HG03175 (cell line): ENCODE data around the gene USP3.
"Not testable (repeated sequence)": the region's sequence is repeated elsewhere in the genome, so short reads cannot be mapped to it uniquely, and the experiment has no call there.

Source experiments
- ATAC-seq: cut with Tn5 transposase; IDR thresholded peaks from one replicate; pipeline ENCODE4 v1.9.1; 2021; ENCODE audit warnings: mild to moderate bottlenecking, moderate library complexity; ENCODE audit not compliant: unreplicated experiment

USP3 gene

GRCh38 chr15:63475707-63476106 lies 28.7 kb upstream of the USP3 start:
- ATAC-seq, result no peak

GRCh38 chr15:63476229-63476632 lies 28.2 kb upstream of the USP3 start:
- no peak for ATAC-seq

DNA sequence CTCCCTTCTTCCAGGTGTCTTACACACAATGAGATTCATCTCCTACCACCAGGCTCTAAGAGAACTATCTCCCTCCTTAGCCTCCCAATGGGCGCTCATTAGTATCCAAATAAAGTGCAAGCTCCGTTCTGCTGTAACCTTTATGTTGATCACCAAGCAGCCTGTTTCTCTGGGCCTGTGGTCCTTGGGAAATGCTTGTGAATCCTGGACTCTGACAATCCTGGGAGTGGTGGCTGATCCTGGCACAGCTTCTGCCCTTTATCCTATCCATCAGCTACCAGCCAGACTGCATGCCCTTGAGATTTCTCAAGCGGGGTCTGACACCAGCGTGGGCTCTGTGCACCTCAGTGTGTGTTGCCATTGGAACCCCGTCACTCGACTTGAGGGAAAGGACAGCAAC lies 26.1 kb upstream of the USP3 start:
- ATAC-seq, result no peak

DNA sequence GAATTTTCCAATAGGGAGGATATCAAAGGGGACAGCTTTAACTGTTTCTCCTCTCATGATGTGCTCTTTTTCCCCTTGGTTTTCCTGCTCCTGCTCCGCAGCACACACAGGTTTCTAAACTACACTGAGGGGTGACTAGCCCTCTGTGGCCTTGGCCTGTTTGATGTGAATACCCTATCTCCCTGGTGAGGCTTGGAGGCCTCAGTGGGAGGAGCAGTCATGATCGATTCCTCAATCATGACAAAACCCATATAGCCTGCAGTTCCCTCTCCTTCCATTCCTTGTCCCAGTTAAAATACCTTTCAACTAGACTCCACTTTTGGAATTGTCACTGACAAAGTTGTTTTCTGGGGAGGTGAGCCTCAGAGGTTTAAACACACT lies 24.0 kb upstream of the USP3 start:
- no peak for ATAC-seq

DNA sequence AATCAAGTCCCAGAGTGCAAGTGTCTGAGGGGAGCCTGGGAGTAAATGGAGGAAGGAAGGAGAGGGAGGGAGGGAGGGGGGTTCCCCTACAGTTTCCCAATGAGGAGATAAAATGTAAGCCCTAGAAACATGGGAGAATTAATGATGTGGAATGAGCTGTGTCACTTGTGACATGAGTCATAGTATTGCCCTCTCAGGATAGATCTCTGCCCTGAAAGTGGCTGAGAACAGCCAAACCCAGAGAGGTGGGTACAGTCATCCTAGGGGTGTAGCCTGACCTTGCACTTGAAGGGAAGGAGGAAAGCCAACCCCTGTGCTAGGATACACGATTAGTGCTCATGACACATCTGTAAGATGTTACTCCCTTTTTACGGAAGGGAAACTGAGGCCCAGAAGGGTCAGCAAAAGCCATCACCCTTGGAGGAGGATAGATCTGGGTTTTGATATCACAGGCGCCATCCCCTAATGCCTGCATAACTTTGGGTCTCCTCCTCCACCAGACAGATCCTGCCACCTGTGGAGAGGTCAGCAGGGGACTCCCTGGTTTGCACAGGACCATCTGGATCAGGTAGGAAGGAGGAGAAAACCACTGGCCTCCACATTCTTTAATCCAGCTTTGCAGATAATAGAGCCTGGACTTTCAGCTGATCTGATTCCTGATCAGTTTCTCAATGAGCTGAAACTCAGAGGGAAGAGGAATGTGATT lies 23.1 kb upstream of the USP3 start:
- ATAC-seq, result no peak

DNA sequence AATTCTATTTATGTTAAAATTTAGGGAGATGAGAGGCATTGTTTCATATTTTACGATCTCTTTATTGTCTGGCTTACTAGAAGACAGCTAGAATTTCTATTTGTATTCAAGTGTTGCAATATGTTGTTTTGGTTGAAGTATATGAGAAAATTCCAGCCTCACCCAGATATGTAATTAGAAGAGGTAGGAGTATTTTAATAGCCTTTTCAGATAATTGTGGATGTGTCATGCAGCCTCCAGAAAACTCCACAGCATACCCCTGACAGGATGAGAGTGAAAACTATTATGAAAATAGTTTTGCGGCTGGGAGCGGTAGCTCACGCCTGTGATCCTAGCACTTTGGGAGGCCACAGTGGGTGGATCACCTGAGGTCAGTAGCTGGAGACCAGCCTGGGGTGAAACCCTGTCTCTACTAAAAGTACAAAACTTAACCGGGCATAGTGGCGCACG lies 21.5 kb upstream of the USP3 start:
- ATAC-seq, result no peak

DNA sequence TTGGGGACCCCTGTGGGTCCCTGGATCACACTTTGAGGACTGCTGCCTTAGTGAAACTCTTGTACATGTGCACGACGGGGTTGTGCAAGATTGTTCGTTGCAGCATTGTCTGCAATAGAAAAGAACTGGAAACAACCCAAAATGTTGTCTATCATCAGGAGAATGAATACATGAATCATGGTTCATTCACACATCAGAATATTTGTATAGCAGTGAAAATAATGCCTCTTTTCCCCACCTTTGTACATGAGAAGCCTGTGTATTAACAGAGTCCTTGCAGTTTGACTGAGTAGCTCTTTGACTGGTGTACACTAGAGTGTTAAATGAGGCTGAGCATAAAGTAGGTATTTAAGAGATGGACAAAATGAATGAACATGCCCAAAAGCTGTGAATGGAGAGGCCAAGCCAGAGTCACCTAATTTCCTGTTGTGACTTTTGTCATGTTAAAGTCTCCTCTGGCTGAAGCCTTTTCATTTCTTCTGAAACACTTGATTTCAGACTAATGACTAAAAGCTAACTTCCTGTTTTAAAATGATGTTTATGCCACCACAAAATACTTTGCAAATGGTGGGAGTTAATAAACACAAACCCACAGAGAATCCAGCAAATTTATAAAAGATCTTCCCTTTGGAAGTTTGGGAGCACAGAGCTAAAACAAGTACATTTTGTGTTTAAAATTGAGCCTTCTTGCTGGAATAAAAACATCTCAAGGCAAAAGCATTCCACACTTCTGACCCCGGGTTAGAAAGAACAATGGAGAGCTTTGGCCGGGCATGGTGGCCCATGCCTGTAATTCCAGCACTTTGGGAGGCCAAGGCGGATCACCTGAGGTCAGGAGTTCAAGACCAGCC lies 20.6 kb upstream of the USP3 start:
- no peak for ATAC-seq

DNA sequence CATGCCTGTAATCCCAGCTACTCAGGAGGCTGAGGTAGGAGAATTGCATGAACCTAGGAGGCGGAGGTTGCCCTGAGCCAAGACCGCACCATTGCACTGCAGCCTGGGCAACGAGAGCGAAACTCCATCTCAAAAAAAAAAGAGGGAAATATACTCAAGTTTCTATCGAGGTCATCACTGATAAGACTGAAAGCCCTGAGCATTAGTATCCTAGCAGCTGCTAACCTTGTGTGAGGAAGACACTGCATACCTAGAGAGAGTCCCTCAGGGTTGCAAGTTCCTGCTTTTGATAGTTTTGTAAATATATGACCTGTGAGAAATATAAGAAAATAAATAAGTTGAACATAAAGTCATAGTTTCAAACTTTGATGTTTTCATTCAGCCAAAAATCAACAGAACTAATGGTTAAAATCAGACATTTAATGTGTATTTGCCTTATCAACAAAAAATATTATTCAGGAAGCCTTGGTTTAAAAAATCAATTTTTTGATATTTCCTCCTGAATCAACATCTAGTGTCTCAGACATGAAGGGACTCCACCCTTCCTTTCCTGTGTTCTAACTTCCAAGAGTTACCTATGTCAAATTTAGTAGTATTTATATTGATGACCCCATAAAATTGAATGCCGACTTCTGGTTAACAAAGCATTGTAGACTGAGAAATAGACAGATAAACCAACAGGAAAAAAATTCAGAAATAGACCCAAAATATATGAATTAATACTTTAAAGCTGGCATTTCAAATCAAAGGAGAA lies 19.8 kb upstream of the USP3 start:
- no peak for ATAC-seq

GRCh38 chr15:63487076-63487757 lies 17.2 kb upstream of the USP3 start:
- no peak for ATAC-seq

DNA sequence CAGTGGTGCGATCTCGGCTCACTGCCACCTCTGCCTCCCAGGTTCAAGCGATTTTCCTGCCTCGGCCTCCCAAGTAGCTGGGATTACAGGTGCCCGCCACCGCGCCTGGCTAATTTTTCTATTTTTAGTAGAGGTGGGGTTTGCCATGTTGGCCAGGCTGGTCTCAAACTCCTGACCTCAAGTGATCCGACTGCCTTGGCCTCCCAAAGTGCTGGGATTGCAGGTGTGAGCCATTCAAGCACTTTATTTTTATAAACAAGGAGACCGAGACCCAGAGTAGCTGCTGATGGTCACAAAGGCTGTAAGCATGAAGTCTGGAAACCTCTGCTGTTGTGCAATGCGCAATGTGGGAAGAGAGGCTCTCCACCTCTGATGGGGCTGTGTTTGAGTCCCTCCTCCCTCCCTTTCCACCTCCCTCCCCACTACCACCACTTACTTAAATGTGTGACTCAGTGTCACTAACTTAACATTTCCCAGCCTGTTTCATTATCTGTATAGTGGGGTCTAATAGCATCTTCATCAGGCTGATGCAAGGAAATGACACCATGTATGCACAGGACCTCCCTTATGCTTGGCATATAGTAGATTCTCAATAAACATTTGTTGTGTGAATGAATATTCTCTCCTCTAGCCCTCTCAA lies 16.5 kb upstream of the USP3 start:
- not testable (repeated sequence) for ATAC-seq

DNA sequence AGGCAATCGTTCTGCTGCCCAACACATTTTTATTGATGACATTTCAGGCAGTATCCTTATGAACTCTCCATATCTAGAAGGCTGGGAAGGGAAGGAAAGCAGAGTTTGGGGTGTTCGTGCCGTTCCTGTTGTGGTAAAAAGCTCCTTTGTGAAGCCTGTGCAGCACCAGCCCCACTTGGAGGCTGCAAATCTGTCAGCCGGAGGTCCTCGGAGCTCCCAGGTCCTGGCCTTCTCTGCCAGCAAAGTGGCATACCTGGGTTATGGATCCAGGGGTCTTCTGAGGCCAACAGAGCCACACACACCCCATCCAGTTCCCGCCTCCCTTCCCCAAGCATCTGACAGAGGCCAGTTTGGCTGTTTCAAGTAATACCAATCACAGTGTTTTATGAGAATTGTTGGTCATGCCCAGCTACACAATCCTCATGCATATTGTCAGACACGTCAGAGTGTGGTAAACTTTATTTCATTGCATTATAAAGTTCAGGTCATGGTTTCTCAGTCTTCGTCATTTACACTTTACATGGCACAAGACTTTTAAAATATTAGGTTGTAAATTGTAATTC lies 15.9 kb upstream of the USP3 start:
- ATAC-seq, result no peak

GRCh38 chr15:63489352-63489751 lies 15.0 kb upstream of the USP3 start:
- no peak for ATAC-seq

GRCh38 chr15:63490345-63491034 lies 13.9 kb upstream of the USP3 start:
- no peak for ATAC-seq

GRCh38 chr15:63491116-63491827 lies 13.1 kb upstream of the USP3 start:
- no peak for ATAC-seq

DNA sequence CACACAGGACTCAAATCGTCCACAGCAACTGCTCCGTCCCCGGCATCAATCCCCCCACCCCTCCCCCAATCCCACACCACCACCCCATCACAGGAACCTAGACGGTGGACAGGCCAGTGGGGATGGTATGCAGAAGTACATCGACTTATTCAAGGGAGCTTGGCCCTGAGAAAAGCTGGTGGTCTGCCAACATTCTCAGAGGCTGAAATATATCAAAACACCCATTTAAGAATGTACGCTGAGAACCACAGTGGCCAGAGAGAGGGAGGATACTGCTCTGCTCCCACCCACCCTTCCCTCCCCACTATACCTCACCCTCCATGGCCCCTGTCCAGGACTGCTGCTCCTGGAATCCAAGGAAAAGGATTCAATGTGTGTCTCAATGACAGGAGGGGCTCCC lies 12.4 kb upstream of the USP3 start:
- ATAC-seq, result no peak

DNA sequence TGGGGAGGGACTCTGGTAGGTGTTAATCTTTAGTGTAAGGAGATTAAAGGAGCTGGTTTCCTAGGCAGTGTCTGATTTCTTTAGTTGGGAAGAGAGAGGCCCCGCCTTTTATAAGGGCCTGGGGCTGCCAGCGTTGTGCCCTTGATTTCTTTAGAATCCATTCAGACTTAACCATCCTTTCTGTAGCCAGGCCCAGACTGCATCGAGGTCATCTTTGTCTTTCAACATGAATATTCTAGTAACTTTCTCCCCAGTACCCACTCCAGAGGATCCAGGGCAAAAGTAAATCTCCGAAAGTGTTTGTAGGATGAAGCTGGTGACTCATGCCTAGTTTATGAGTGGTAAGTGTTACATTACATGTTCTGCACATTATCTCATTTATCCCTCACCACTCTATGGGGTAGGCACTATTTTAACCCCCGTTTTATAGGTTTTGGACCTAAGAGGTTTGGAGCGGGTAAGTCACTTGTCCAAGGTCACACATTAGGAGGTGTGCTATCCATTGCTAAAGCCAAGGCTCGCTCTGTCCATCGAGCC lies 11.8 kb upstream of the USP3 start:
- ATAC-seq, result no peak

- ATAC-seq, result no peak
These were observed 11.0 kb upstream of the USP3 start for GRCh38 chr15:63493436-63493835.

DNA sequence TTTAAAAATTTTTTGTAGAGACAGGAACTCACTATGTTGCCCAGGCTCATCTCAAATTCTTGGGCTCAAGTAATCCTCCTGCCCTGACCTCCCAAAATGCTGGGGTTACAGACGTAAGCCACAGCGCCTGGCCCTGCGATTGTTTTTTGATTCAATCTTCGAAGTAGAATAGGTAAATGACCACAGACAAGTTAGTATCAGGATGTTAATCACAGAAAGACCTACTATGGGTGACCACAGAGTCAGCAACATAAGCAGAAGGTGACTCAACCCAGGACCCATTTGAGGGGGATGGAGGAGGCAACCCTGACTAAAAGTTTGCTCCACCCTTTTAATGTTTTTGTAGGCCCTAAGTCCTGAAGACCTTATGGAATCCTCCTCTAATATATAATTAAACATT lies 10.0 kb upstream of the USP3 start:
- ATAC-seq, result no peak

DNA sequence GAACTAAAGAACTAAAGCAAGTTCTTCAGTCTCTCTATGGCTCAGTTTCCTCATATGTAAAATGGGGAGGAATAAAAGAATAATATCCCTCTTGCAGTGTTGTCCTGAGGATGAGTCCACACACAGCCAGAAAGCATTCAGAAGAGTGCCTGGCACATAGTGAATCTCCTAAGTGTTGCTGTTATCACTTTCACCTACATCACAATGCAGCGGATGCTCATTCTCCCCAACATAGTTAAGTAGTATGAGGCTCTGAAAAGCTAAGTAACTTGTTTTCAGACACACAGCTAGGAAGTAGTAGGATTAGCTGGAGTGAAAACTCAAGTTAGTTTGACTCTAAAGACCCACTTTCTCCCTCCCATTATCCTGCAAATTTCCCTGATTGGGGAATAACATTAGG lies 9.1 kb upstream of the USP3 start:
- ATAC-seq, result no peak
